ENCODE results near the gene SLC35F1. TPM values are rescaled to one million over a fixed set of nuclear protein-coding genes. Genes with fewer than 3 reads are reported as not detected.

SLC35F1 gene
- total RNA-seq, 1 experiment from 2014 or later, result 4.3 TPM

DNA sequence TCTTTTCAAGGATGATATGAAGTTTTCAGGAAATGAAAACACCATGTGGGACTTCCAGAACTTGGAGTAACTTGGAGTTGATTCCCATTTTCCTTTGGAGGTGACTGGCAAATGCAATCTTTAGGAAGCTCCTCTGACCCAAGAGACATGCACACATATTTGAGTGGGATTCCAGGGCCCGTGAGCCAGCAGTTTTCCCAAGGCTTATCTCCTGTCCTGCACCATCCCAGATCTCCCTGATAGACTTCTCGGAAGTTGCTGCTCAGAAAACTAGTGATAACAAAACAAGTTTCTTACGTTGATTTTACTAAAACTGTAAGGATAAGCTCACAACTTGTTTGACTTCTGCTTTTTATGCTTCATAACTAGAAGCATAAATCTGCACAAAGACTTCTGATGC, 25.6 kb downstream of the SLC35F1 start:
- H3K4me2 ChIP-seq (ENCODE audit: insufficient read depth, insufficient read length, low read length), result no peak overlapping the region
- TF ChIP-seq, protein P1, sequence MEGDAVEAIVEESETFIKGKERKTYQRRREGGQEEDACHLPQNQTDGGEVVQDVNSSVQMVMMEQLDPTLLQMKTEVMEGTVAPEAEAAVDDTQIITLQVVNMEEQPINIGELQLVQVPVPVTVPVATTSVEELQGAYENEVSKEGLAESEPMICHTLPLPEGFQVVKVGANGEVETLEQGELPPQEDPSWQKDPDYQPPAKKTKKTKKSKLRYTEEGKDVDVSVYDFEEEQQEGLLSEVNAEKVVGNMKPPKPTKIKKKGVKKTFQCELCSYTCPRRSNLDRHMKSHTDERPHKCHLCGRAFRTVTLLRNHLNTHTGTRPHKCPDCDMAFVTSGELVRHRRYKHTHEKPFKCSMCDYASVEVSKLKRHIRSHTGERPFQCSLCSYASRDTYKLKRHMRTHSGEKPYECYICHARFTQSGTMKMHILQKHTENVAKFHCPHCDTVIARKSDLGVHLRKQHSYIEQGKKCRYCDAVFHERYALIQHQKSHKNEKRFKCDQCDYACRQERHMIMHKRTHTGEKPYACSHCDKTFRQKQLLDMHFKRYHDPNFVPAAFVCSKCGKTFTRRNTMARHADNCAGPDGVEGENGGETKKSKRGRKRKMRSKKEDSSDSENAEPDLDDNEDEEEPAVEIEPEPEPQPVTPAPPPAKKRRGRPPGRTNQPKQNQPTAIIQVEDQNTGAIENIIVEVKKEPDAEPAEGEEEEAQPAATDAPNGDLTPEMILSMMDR (conservative IDR thresholded peaks at IDR 0.05), result no peak
- no peaks in the 10 kb centered on the region for H3K79me1 ChIP-seq (ENCODE audit: insufficient read depth, low read depth, low read length, poor library complexity, severe bottlenecking)
- H2BK120ac ChIP-seq (ENCODE audit: low read depth, low read length, poor library complexity, severe bottlenecking), result no peak overlapping the region
- Mint-ChIP-seq H3K36me3 (ENCODE audit: insufficient read depth in 1 of 3, low read depth in 3 of 3) (peaks cover 6 to 21% (median 7%) of the 10 kb centered on the region in 3 experiments), H3K9me3 (peaks cover 15 to 17% of the 10 kb centered on the region in 2 experiments), H3K4me3 (no peak overlapping the region), H3K4me1 (peaks cover 4% of the 10 kb centered on the region in 2 experiments), H3K27ac (no peak overlapping the region), H3K27me3 (ENCODE audit: low read depth) (no peaks in the 10 kb centered on the region; the same call in 1 of the 2 replicates)
- no peak overlapping the region for H2BK12ac ChIP-seq (ENCODE audit: insufficient read length, low read depth, low read length)
- no peak overlapping the region for H2AFZ ChIP-seq (ENCODE audit: low read length)
- no peaks in the 10 kb centered on the region for H3K23me2 ChIP-seq (ENCODE audit: insufficient read length, low read depth, low read length, poor library complexity, severe bottlenecking)
- H2AK5ac ChIP-seq (ENCODE audit: insufficient read length, low read length), result no peak overlapping the region
- no peak overlapping the region for H2BK20ac ChIP-seq (ENCODE audit: low read depth, low read length, poor library complexity, severe bottlenecking)
- H3K56ac ChIP-seq (ENCODE audit: insufficient read length, low read depth, low read length), result no peak overlapping the region
- no peaks in the 10 kb centered on the region for H3K27me3 ChIP-seq (ENCODE audit: insufficient read depth, low read length)
- DNase-seq, result no peak
- H3K14ac ChIP-seq (ENCODE audit: insufficient read depth, low read length), result no peak overlapping the region
- no peak overlapping the region for H2BK5ac ChIP-seq (ENCODE audit: insufficient read length, low read length)
- H4K91ac ChIP-seq (ENCODE audit: insufficient read length, low read depth, low read length), result no peak overlapping the region
- H3K27ac ChIP-seq (ENCODE audit: insufficient read length, low read depth, low read length), result no peak overlapping the region
- no peaks in the 10 kb centered on the region for H3K4me1 ChIP-seq (ENCODE audit: insufficient read depth, low read length)
- H3K23ac ChIP-seq (ENCODE audit: insufficient read length, low read depth, low read length), result no peak overlapping the region
- H3K79me2 ChIP-seq (ENCODE audit: insufficient read depth, low read length), result no peaks in the 10 kb centered on the region
- H3K9me3 ChIP-seq (ENCODE audit: control insufficient read depth, low read depth, low read length), result peaks cover 4% of the 10 kb centered on the region
- no peak overlapping the region for H2BK15ac ChIP-seq (ENCODE audit: low read depth, low read length)
- no peak overlapping the region for H4K8ac ChIP-seq (replicated peaks; ENCODE audit: insufficient read length, low read depth, low read length)
- H4K5ac ChIP-seq (ENCODE audit: insufficient read length, low read depth, low read length), result no peak overlapping the region
- no peak overlapping the region for H3K4ac ChIP-seq (ENCODE audit: low read depth, low read length)
- no peak overlapping the region for H3K18ac ChIP-seq (ENCODE audit: insufficient read length, low read depth, low read length)
- no peak overlapping the region for H3K9ac ChIP-seq (ENCODE audit: extremely low read depth, insufficient read length, low read length)
- no CpG with 5 or more reads among the region's 3 CpGs for WGBS (ENCODE audit: extremely low coverage, insufficient read length, low lambda C conversion rate)
- H3T11ph ChIP-seq (ENCODE audit: low read length), result no peak overlapping the region
- no peaks in the 10 kb centered on the region for H4K20me1 ChIP-seq (ENCODE audit: control insufficient read depth, insufficient read depth, insufficient read length)
